ENCODE measurements around the gene LARGE1. TPM values are rescaled to one million over a fixed set of nuclear protein-coding genes. Genes with fewer than 3 reads are reported as not detected.

Gene LARGE1
- total and polyA plus RNA-seq, 2 of the 13 experiments (the other 11 are each of a cell fraction or from before 2014, with no cell fraction given) = 8.4 to 11.0 TPM

DNA sequence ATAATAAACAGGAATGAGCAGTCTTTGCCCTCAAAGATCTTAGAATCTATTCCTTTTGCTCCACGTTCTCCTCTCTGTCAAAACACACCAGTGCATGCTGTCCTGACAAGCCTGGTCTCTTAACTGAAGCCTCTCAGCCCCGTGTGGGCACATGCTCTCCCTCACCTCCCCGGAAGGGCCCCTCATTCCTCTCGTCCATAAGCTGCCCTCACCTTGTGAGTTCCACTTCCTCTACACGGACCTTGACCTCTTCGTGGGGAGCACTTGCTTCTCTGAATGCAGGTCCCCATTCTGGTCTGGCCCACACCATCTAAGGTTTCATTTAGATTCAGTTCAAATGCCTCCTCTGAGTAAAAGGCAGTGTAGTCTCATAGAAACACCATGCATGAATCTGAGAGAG lies 449.8 kb downstream of the LARGE1 start (continued):
- TF ChIP-seq ELK4 (CRISPR knock-in tag; IDR thresholded peaks at IDR 0.05; ENCODE audit: borderline replicate concordance) (no peak), ASH2L (IDR thresholded peaks at IDR 0.05; ENCODE audit: insufficient read length, low read depth, low read length) (peak; percentile 18), GFI1 (CRISPR knock-in tag; IDR thresholded peaks at IDR 0.05; ENCODE audit: borderline replicate concordance) (no peak), ZBTB7B (CRISPR knock-in tag; IDR thresholded peaks at IDR 0.05) (0 out of 2 replicates have a peak, but pooled peaks have one; percentile 58)

DNA sequence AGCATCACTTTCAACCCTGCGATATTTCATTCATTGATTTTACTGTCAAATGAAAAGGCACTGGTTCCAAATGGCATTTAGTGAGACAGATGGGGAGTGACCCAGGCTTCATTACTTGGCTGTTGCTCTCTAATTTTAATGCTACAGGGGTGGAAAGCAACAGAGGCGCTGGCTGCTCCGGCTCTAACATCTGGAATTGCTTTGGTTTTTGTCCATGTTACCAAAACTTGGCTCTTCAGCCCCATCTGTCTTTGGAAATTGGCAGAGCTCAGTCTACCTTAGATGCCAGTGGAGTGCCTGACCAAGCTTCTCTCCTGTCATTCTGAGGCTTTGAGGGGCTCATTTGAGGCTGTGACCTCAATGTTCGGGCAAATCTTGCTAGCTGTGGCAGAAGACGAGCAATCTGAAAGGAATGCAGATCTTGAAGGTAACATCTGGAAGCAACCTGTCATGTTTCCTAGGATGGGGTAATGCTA lies 452.6 kb downstream of the LARGE1 start:
- no peak for ATAC-seq
- intact Hi-C loops (cut with micrococcal nuclease; ENCODE audit: unreplicated experiment) = no loop called here
- no peak overlapping the region for H3K9ac ChIP-seq (ENCODE audit: insufficient read depth, low read depth, low read length)
- DNase-seq (ENCODE audit: low spot score) = no peak
- 87% methylated on average over 4 of the region's 5 CpGs for WGBS (ENCODE audit: low lambda C conversion rate)
- no peak overlapping the region for H3K27ac ChIP-seq (ENCODE audit: extremely low read length, insufficient read depth, low read length)
- no peak for FAIRE-seq
- H3K9me3 ChIP-seq (ENCODE audit: low read length) = no peaks in the 10 kb centered on the region
- ChIA-PET POLR2A (no interaction called here), CTCF (ENCODE audit: low intra/inter-chr PET ratio, low total read pairs) (interaction anchor here (1.3 kb wide), 1 partner anchor 166 kb away, joined by 4 read pairs; no protein-coding TSS in a partner anchor)
- TF ChIP-seq, protein P1, sequence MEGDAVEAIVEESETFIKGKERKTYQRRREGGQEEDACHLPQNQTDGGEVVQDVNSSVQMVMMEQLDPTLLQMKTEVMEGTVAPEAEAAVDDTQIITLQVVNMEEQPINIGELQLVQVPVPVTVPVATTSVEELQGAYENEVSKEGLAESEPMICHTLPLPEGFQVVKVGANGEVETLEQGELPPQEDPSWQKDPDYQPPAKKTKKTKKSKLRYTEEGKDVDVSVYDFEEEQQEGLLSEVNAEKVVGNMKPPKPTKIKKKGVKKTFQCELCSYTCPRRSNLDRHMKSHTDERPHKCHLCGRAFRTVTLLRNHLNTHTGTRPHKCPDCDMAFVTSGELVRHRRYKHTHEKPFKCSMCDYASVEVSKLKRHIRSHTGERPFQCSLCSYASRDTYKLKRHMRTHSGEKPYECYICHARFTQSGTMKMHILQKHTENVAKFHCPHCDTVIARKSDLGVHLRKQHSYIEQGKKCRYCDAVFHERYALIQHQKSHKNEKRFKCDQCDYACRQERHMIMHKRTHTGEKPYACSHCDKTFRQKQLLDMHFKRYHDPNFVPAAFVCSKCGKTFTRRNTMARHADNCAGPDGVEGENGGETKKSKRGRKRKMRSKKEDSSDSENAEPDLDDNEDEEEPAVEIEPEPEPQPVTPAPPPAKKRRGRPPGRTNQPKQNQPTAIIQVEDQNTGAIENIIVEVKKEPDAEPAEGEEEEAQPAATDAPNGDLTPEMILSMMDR (CRISPR knock-in tag; IDR thresholded peaks at IDR 0.05) = peak; percentile 40
- TF ChIP-seq KLF12 (CRISPR knock-in tag; IDR thresholded peaks at IDR 0.05; ENCODE audit: borderline replicate concordance) (no peak), STAG1 (CRISPR knock-in tag; IDR thresholded peaks at IDR 0.05) (peak; percentile 56), RBFOX2 (IDR thresholded peaks at IDR 0.05; ENCODE audit: low read depth, low read length) (no peak), ZNF816 (CRISPR knock-in tag; IDR thresholded peaks at IDR 0.05; ENCODE audit: borderline replicate concordance) (no peak), PREB (CRISPR knock-in tag; IDR thresholded peaks at IDR 0.05) (no peak), MLLT10 (CRISPR knock-in tag; IDR thresholded peaks at IDR 0.05) (no peak), CAMTA2 (CRISPR knock-in tag; IDR thresholded peaks at IDR 0.05; ENCODE audit: borderline replicate concordance) (no peak)
- TF ChIP-seq, protein P2, sequence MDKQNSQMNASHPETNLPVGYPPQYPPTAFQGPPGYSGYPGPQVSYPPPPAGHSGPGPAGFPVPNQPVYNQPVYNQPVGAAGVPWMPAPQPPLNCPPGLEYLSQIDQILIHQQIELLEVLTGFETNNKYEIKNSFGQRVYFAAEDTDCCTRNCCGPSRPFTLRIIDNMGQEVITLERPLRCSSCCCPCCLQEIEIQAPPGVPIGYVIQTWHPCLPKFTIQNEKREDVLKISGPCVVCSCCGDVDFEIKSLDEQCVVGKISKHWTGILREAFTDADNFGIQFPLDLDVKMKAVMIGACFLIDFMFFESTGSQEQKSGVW (CRISPR knock-in tag; IDR thresholded peaks at IDR 0.05; ENCODE audit: borderline replicate concordance) = no peak
- no TSS peak for BruUV-seq (replicated peaks)
- peaks cover 40% of the 10 kb centered on the region for H3K4me1 ChIP-seq (ENCODE audit: insufficient read depth, low read length)
- H3K79me2 ChIP-seq (ENCODE audit: insufficient read depth, low read length) = no peaks in the 10 kb centered on the region
- no peak overlapping the region for H3K4me3 ChIP-seq (replicated peaks in 1 of 3; ENCODE audit: insufficient read depth in 1 of 3, low read depth in 2 of 3, low read length in 3 of 3)
- no peaks in the 10 kb centered on the region for H4K20me1 ChIP-seq (ENCODE audit: insufficient read depth, low read length)
- no peaks in the 10 kb centered on the region for H3K27me3 ChIP-seq (ENCODE audit: control insufficient read depth in 1 of 2, insufficient read depth in 2 of 2, low read length in 2 of 2)
- in situ Hi-C loops (cut with HindIII; ENCODE audit: extremely low pct_ligation_motif_present, low pct_unique_long_range_greater_than_20kb) = no loop called here
- H2AFZ ChIP-seq (ENCODE audit: low read length) = no peak overlapping the region
- no peak overlapping the region for H3K4me2 ChIP-seq (ENCODE audit: low read depth, low read length)
- no peaks in the 10 kb centered on the region for H3K36me3 ChIP-seq (replicated peaks in 1 of 2; ENCODE audit: control insufficient read depth in 1 of 2, insufficient read depth in 2 of 2, low read length in 2 of 2)
